Endothelial cell of umbilical vein (primary cell): ENCODE results near the gene SH3RF1. TPM values are rescaled to one million over a fixed set of nuclear protein-coding genes. Genes with fewer than 3 reads are reported as not detected.

Source experiments
- BruUV-seq: library from RNA; stranded (reverse); fragments of 400-500 nt; replicated peaks from 2 replicates; lab custom pipeline; 2021; lab: Mats Ljungman, UMichigan
- CTCF ChIA-PET: fragments of 300-600, 350-600 bp; sonication (Branson Sonifier 250); formaldehyde crosslinking; loops from one replicate; lab custom pipeline; 2021; ENCODE audit warnings: antibody characterized with exemption, inconsistent platforms; lab: Charles Lee
- POLR2A ChIA-PET: fragments of 300-600, 350-600 bp; sonication (Branson Sonifier 250); formaldehyde crosslinking; loops from one replicate; lab custom pipeline; 2021; ENCODE audit warnings: antibody characterized with exemption, inconsistent platforms; lab: Charles Lee
- DNase-seq: peaks from one replicate; pipeline ENCODE4 v3.0.0-alpha.2; 2011; ENCODE audit warnings: low read depth, low spot score
- FAIRE-seq: peaks from 2 replicates; lab custom pipeline; 2011; peaks lifted over from hg19 to GRCh38; lab: Jason Lieb, UNC
- H2AFZ ChIP-seq: 2 replicates; pipeline ENCODE4 v1.6.0; 2012; ENCODE audit warnings: low read depth, low read length, control low read depth, inconsistent platforms
- H3K27ac ChIP-seq: 2 replicates; pipeline ENCODE4 v1.5.1; 2011; ENCODE audit warnings: low read depth, mild to moderate bottlenecking, control low read depth, low read length, moderate library complexity; ENCODE audit not compliant: insufficient read depth
- H3K27me3 ChIP-seq, 2 experiments: 2 replicates each; pipeline versions ENCODE4 v1.6.0 to v1.6.1; 2011; ENCODE audit warnings: low read length in 2 of 2, mixed read lengths in 1 of 2; ENCODE audit not compliant: control insufficient read depth in 2 of 2, insufficient read depth in 2 of 2
- H3K36me3 ChIP-seq, 2 experiments: 2 replicates in 1 of 2; 3 replicates in 1 of 2; pipeline ENCODE4 v1.5.1; 2011; ENCODE audit warnings: low read length in 2 of 2, mild to moderate bottlenecking in 1 of 2, moderate library complexity in 1 of 2; ENCODE audit not compliant: control insufficient read depth in 2 of 2, insufficient read depth in 2 of 2; ENCODE audit errors: extremely low read depth in 1 of 2
- H3K4me1 ChIP-seq: 3 replicates; pipeline ENCODE4 v1.5.1; 2011; ENCODE audit warnings: mild to moderate bottlenecking, low read length; ENCODE audit not compliant: control insufficient read depth, insufficient read depth; ENCODE audit errors: extremely low read depth
- H3K4me2 ChIP-seq: 2 replicates; pipeline ENCODE4 v1.6.1; 2011; ENCODE audit warnings: low read length, control low read depth, mixed read lengths; ENCODE audit not compliant: insufficient read depth
- H3K4me3 ChIP-seq, 3 experiments: fragments of 200-600 bp in 1 of 3; sonication (generic), shearing (Covaris generic) in 1 of 3; replicated peaks in 1 of 3; 2 replicates each; pipeline ENCODE4 v1.5.1; 2011 to 2016; ENCODE audit warnings: control low read depth in 3 of 3, low read length in 3 of 3, mild to moderate bottlenecking in 2 of 3, inconsistent platforms in 1 of 3, low read depth in 1 of 3, moderate library complexity in 1 of 3; ENCODE audit not compliant: insufficient read depth in 1 of 3
- H3K79me2 ChIP-seq: 2 replicates; pipeline ENCODE4 v1.6.0; 2012; ENCODE audit warnings: low read length, inconsistent platforms; ENCODE audit not compliant: control insufficient read depth, insufficient read depth
- H3K9ac ChIP-seq: replicated peaks from 2 replicates; pipeline ENCODE3; 2011; ENCODE audit warnings: low read length, control low read depth; ENCODE audit not compliant: insufficient read depth; ENCODE audit errors: extremely low read depth
- H3K9me1 ChIP-seq: replicated peaks from 3 replicates; pipeline ENCODE4 v1.6.0; 2011; ENCODE audit warnings: mild to moderate bottlenecking, low read length; ENCODE audit not compliant: control insufficient read depth, insufficient read depth; ENCODE audit errors: extremely low read depth
- H3K9me3 ChIP-seq: replicated peaks from 2 replicates; pipeline ENCODE4 v1.5.1; 2012; ENCODE audit warnings: low read length, inconsistent platforms; ENCODE audit not compliant: control insufficient read depth, insufficient read depth
- H4K20me1 ChIP-seq: replicated peaks from 2 replicates; pipeline ENCODE3; 2011; ENCODE audit warnings: mild to moderate bottlenecking, low read length; ENCODE audit not compliant: control insufficient read depth, insufficient read depth; ENCODE audit errors: extremely low read depth
- CTCF ChIP-seq, 2 donors: IDR thresholded peaks; 1 replicate in 1 of 2; 2 replicates in 1 of 2; pipeline ENCODE4 v1.5.1; 2011; ENCODE audit warnings: low read length in 2 of 2, mild to moderate bottlenecking in 2 of 2, moderate library complexity in 2 of 2, control low read depth in 1 of 2, inconsistent platforms in 1 of 2, low read depth in 1 of 2; ENCODE audit not compliant: insufficient read depth in 1 of 2; ENCODE audit errors: extremely low read depth in 1 of 2
- EZH2 ChIP-seq: IDR thresholded peaks from 2 replicates; pipeline ENCODE4 v1.6.1; 2012; ENCODE audit warnings: borderline replicate concordance, low read depth, mild to moderate bottlenecking, moderate library complexity, low read length, inconsistent platforms; ENCODE audit not compliant: severe bottlenecking
- FOS ChIP-seq: IDR thresholded peaks from 2 replicates; pipeline ENCODE4 v1.6.1; 2011; ENCODE audit warnings: mild to moderate bottlenecking, low read length, moderate library complexity, borderline replicate concordance; ENCODE audit not compliant: insufficient read depth
- GATA2 ChIP-seq: IDR thresholded peaks from 2 replicates; pipeline ENCODE4 v1.7.0; 2011; ENCODE audit warnings: low read depth, mild to moderate bottlenecking, moderate library complexity, mixed read lengths, low read length; ENCODE audit not compliant: insufficient read length, insufficient read depth
- JUN ChIP-seq: IDR thresholded peaks from 2 replicates; pipeline ENCODE4 v1.6.1; 2011; ENCODE audit warnings: borderline replicate concordance, low read depth; ENCODE audit not compliant: insufficient read length, insufficient read depth
- MAX ChIP-seq: IDR thresholded peaks from 2 replicates; pipeline ENCODE4 v1.6.1; 2011; ENCODE audit not compliant: insufficient read depth, insufficient read length
- MYC ChIP-seq: IDR thresholded peaks from one replicate; pipeline ENCODE4 v1.6.1; 2011; ENCODE audit warnings: mild to moderate bottlenecking, low read depth, low read length
- POLR2A ChIP-seq: IDR thresholded peaks from 2 replicates; pipeline ENCODE4 v1.6.1; 2012; ENCODE audit warnings: low read depth, mild to moderate bottlenecking, control low read depth, low read length
- POLR2AphosphoS5 ChIP-seq: IDR thresholded peaks from 2 replicates; pipeline ENCODE4 v1.6.1; 2012; ENCODE audit warnings: low read depth, mild to moderate bottlenecking, control low read depth, low read length, moderate library complexity; ENCODE audit not compliant: insufficient read depth
- dilution Hi-C: fragments of 300-500 bp; cut with MboI; formaldehyde crosslinking; loops from one replicate; pipeline ENCODE4 v1.15.0; 2019; ENCODE audit warnings: low sequenced_read_pairs; ENCODE audit not compliant: extremely low pct_ligation_motif_present
- intact Hi-C: fragments of 100-400 bp; cut with micrococcal nuclease; formaldehyde crosslinking; loops from one replicate; pipeline ENCODE4 v1.10.0; 2022
- polyA plus RNA-seq, 4 experiments: library from polyadenylated mRNA; depleted of rRNA in 3 of 4; stranded (reverse) in 3 of 4; unstranded in 1 of 4; fragments of >200 nt; gene quantifications; 2 replicates each; pipeline versions ENCODE4 v1.2.1 to v1.2.3, GENCODE V29; 2011 to 2012; ENCODE audit warnings: missing spikeins in 1 of 4
- total RNA-seq: library from RNA; stranded (reverse); gene quantifications from 2 replicates; pipeline ENCODE4 v1.2.3, GENCODE V29; 2021

SH3RF1 gene
- total and polyA plus RNA-seq, 2 donors (not counting 3 experiments of a cell fraction or from before 2014, with no cell fraction given), result 16.2 to 24.9 TPM

GRCh38 chr4:169142906-169143305 is 127.8 kb downstream of the SH3RF1 start:
- dilution Hi-C loops, result no loop called here
- CTCF ChIA-PET, result no interaction called here

More at GRCh38 chr4:169142906-169143305, 127.8 kb downstream of the SH3RF1 start:
- H2AFZ ChIP-seq, result no peak overlapping the region
- intact Hi-C loops, result no loop called here
- no peaks in the 10 kb centered on the region for H4K20me1 ChIP-seq
- DNase-seq, result no peak
- TF ChIP-seq POLR2AphosphoS5 (no peak), JUN (no peak), MYC (no peak), CTCF (IDR thresholded peaks at IDR 0.05; ENCODE audit: extremely low read depth in 1 of 2, insufficient read depth in 1 of 2, low read depth in 1 of 2, low read length in 2 of 2) (no peak), GATA2 (no peak), FOS (no peak), POLR2A (no peak), MAX (no peak), EZH2 (no peak)
- POLR2A ChIA-PET, result no interaction called here
- peaks cover 29% of the 10 kb centered on the region for H3K4me1 ChIP-seq
- H3K27ac ChIP-seq, result no peak overlapping the region
- no peaks in the 10 kb centered on the region for H3K9me1 ChIP-seq
- H3K4me2 ChIP-seq, result no peak overlapping the region
- H3K9me3 ChIP-seq, result no peaks in the 10 kb centered on the region
- no peak for FAIRE-seq
- no peaks in the 10 kb centered on the region for H3K27me3 ChIP-seq
- no peak overlapping the region for H3K9ac ChIP-seq
- no TSS peak for BruUV-seq
- no peak overlapping the region for H3K4me3 ChIP-seq
- peaks cover 14% of the 10 kb centered on the region for H3K79me2 ChIP-seq
- no peaks in the 10 kb centered on the region for H3K36me3 ChIP-seq
